Measurements from ENCODE around the gene PTMA.

DNA sequence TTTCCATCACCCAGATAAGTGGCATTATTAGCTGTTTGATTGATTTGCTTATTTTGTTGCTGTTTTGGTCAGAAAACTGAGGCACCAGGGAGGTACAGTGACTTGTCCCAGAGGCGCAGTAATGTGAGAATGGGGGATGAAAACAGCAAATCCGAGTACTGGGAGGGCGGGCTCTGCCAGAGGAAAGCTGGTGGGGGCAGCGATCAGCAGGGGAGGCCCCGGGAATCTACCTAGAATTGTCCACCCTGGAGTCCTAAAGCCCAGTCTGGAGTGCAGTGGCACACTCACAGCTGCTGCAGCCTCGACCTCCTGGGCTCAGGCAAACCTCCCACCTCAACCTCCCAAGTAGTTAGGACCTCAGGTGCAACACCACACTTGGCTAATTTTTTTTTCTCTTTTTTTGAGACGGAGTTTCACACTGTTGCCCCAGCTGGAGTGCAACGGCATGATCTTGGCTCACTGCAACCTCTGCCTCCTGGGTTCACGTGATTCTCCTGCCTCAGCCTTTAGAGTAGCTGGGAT, 17.0 kb upstream of the PTMA start:
- TF ChIP-seq CTCF (IDR thresholded peaks at IDR 0.05) (no peak), EZH2 (IDR thresholded peaks at IDR 0.05) (no peak)
